NB4 (cell line): ENCODE measurements around the gene KCNG2.

Experiments used
- DNase-seq: peaks from one replicate; pipeline ENCODE4 v3.0.0; 2010; ENCODE audit warnings: low read depth
- H3K4me3 ChIP-seq: one replicate; pipeline ENCODE4 v1.5.1; 2011; ENCODE audit warnings: mild to moderate bottlenecking, low read depth, low read length, moderate library complexity
- CTCF ChIP-seq: IDR thresholded peaks from one replicate; pipeline ENCODE4 v1.5.1; 2012; ENCODE audit warnings: low read depth, low read length
- MAX ChIP-seq: IDR thresholded peaks from 2 replicates; pipeline ENCODE4 v1.6.1; 2011; ENCODE audit warnings: low read depth, low read length
- MYC ChIP-seq: IDR thresholded peaks from 2 replicates; pipeline ENCODE4 v1.6.1; 2011; ENCODE audit warnings: low read depth, low read length
- POLR2A ChIP-seq: IDR thresholded peaks from 2 replicates; pipeline ENCODE4 v1.6.1; 2011; ENCODE audit warnings: mild to moderate bottlenecking; ENCODE audit not compliant: insufficient read length; ENCODE audit errors: extremely low read depth

The KCNG2 gene

GRCh38 chr18:79922971-79923411 is 125.3 kb downstream of the KCNG2 start:
- TF ChIP-seq CTCF = no peak
- no peak for TF ChIP-seq MAX
- TF ChIP-seq MYC = no peak
- TF ChIP-seq POLR2A = no peak
- no peak overlapping the region for H3K4me3 ChIP-seq

DNA sequence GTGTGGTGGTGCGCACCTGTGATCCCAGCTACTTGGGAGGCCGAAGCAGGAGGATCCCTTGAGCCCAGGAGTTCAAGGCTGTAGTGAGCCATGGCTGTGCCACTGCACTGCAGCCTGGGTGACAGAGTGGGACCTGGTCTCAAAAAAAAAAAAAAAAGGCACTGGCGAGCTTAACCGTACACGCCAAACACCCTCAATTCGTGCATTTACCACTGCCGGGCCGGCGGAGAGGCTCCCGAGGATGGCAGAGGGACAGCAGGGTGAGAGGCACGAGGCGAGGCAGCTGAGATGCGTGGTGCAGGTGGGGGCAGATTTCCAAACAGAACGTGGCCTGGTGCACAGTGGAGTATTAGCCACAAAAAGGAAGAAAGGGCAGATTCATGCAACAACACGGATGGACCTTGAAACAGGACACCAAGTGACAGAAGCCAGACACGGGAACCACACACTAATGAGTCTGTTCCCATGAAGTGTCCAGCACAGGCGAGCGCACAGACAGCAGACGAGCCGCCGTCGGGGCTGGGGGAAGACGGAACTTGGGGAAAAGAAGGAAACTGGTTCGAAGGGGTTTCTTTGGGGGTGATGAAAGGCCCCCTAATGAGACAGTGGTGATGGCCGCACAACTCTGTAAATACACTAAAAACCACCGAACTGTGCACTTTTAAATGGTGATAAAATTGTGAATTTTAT is 126.3 kb downstream of the KCNG2 start:
- no peak overlapping the region for H3K4me3 ChIP-seq
- TF ChIP-seq MAX = no peak

More at GRCh38 chr18:79922971-79923411, 125.3 kb downstream of the KCNG2 start:
- DNase-seq = no peak

GRCh38 chr18:79924814-79925731 is 127.3 kb downstream of the KCNG2 start:
- DNase-seq = no peak
- TF ChIP-seq CTCF (no peak), MAX (no peak), MYC (no peak), POLR2A (no peak)

More for the DNA sequence above, 126.3 kb downstream of the KCNG2 start:
- no peak for DNase-seq

DNA sequence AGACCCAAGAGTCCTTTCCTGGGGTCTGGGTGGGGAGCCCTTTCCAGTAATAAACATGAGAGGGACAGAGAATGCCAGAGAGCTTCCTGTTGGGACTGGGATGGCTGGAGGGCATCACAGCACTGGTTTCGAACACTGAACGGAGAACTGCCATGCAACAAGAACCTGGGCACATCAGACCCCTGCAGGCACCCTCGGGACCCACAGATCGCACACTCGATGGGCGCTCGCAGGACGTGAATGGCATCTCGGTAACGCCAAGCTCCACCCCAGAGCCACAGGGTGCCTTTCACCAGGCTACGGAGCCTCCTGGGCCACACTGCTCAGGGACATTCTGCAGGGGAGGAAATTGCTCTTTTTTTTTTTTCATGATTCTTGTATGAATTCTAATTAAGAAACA is 128.6 kb downstream of the KCNG2 start:
- DNase-seq = no peak
- H3K4me3 ChIP-seq = no peak overlapping the region
- TF ChIP-seq POLR2A (no peak), MAX (no peak), CTCF (no peak), MYC (no peak)

More at GRCh38 chr18:79924814-79925731, 127.3 kb downstream of the KCNG2 start:
- no peak overlapping the region for H3K4me3 ChIP-seq

DNA sequence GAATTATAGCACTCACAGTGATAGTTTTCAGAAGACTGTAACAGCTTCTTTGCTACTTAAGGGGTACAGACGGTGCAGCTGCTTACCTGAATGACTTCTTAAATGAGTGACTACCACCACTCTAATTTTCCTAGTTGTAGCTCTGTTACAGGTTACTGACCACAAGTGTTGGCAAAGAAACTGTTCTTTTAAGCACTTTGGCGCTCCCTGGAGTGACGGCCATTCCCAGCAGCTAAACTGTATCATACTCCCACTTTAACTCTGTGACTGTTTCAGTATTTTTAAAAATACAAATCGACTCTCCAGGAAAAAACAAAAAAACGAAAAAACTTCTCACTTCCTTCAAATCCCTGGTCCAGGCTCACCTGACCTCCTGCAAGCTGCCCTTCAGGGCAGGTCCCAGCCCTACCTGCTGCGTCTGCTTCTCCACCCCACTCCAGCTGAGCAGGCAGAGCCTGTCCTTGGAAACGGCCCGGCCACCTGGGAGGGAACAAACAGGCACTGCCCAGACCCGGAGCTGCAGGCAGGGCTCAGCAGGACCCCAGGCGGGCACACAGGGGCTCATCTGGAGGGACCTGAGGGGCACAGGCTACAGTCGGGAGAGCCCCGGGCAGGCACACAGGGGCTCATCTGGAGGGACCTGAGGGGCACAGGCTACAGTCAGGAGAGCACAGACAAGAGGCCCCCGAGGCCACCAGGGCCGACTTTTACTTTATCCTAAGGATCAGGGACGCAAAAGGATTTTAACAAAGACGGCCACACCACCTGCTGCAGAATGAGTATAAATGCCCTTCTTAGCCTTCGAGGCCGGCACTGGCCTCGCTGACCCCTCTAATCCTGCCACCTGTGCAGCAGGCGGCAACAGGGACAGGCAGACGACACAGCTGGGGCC is 129.2 kb downstream of the KCNG2 start:
- no peak overlapping the region for H3K4me3 ChIP-seq
- TF ChIP-seq MAX (no peak), MYC (no peak), POLR2A (no peak)
- DNase-seq = no peak
